Endodermal cell (in vitro differentiated cells): Measurements from ENCODE around the gene ATRNL1. TPM values are rescaled to one million over a fixed set of nuclear protein-coding genes. Genes with fewer than 3 reads are reported as not detected.

Experiments
- DNase-seq: peaks from one replicate; pipeline ENCODE4 v3.0.0-alpha.2; 2017
- H3K27ac ChIP-seq: 2 replicates; pipeline ENCODE4 v1.5.1; 2013; ENCODE audit warnings: mild to moderate bottlenecking, low read depth, low read length, moderate library complexity
- H3K27me3 ChIP-seq: 2 replicates; pipeline ENCODE4 v1.6.1; 2013; ENCODE audit warnings: mild to moderate bottlenecking, low read length, moderate library complexity; ENCODE audit not compliant: insufficient read depth, control insufficient read depth, poor library complexity, severe bottlenecking
- H3K36me3 ChIP-seq: 2 replicates; pipeline ENCODE4 v1.7.0; 2013; ENCODE audit warnings: mild to moderate bottlenecking, low read length, moderate library complexity; ENCODE audit not compliant: control insufficient read depth, insufficient read depth
- H3K4me1 ChIP-seq: one replicate; pipeline ENCODE4 v1.7.0; 2013; ENCODE audit warnings: low read length; ENCODE audit not compliant: control insufficient read depth, insufficient read depth
- H3K4me3 ChIP-seq: 2 replicates; pipeline ENCODE4 v1.5.1; 2013; ENCODE audit warnings: mild to moderate bottlenecking, low read length, moderate library complexity
- H3K9ac ChIP-seq: 2 replicates; pipeline ENCODE4 v1.6.1; 2013; ENCODE audit warnings: mild to moderate bottlenecking, low read length, moderate library complexity; ENCODE audit not compliant: poor library complexity, severe bottlenecking; ENCODE audit errors: extremely low read depth
- H3K9me3 ChIP-seq: 2 replicates; pipeline ENCODE4 v1.6.1; 2013; ENCODE audit warnings: mild to moderate bottlenecking, low read length, moderate library complexity; ENCODE audit not compliant: control insufficient read depth
- H3K27ac Mint-ChIP-seq: 2 replicates; pipeline ENCODE4 v1.8.0; 2020; ENCODE audit warnings: mixed read lengths
- H3K27me3 Mint-ChIP-seq: 2 replicates; pipeline ENCODE4 v1.8.0; 2021; ENCODE audit warnings: mild to moderate bottlenecking, mixed read lengths; ENCODE audit not compliant: insufficient read depth
- H3K36me3 Mint-ChIP-seq: 2 replicates; pipeline ENCODE4 v1.8.0; 2020; ENCODE audit warnings: low read depth, mixed read lengths
- H3K4me1 Mint-ChIP-seq: 2 replicates; pipeline ENCODE4 v1.8.0; 2020; ENCODE audit warnings: mixed read lengths
- H3K4me3 Mint-ChIP-seq: 2 replicates; pipeline ENCODE4 v1.8.0; 2020; ENCODE audit warnings: mild to moderate bottlenecking, moderate library complexity, mixed read lengths
- H3K9me3 Mint-ChIP-seq: 2 replicates; pipeline ENCODE4 v1.8.0; 2020; ENCODE audit warnings: mild to moderate bottlenecking, mixed read lengths
- WGBS, 2 experiments: methylation state at CpG; one replicate each; pipeline versions ENCODE4 v1.1.5 to v1.1.7; 2013; ENCODE audit warnings: missing lambda C conversion rate in 2 of 2, mixed read lengths in 1 of 2; ENCODE audit not compliant: insufficient coverage in 1 of 2, insufficient read length in 1 of 2; 5-methylcytosine and 5-hydroxymethylcytosine counted together
- total RNA-seq, 2 donors: library from RNA; stranded (reverse); fragmentation: NEBNext Ultra II Directional in 1 of 2; extraction: Animal tissue kit (Norgen Biotek cat#: 25700) in 1 of 2; gene quantifications; 2 replicates in 1 of 2; 3 replicates in 1 of 2; pipeline ENCODE4 v1.2.1, GENCODE V29; 2021
- TF ChIP-seq, protein P1 (sequence below): fragments of 200-600 bp; sonication (generic); conservative IDR thresholded peaks from 2 replicates; pipeline ENCODE4 v1.5.0; 2021; ENCODE audit warnings: antibody characterized with exemption, mild to moderate bottlenecking

The ATRNL1 gene
- total RNA-seq, 2 donors from 2014 or later = 8.0 to 9.0 TPM

- no peaks in the 10 kb centered on the region for H3K9me3 ChIP-seq
- H3K4me3 ChIP-seq = no peak overlapping the region
- peak overlapping the region; percentile 50 for H3K27ac ChIP-seq
- no peaks in the 10 kb centered on the region for H3K4me1 ChIP-seq
- H3K9ac ChIP-seq = no peak overlapping the region
- H3K27ac Mint-ChIP-seq = no peak overlapping the region
- no peaks in the 10 kb centered on the region for H3K36me3 Mint-ChIP-seq
- 70 to 76% methylated on average over 3 to 6 of the region's 6 CpGs for WGBS, 2 experiments
- no peaks in the 10 kb centered on the region for H3K36me3 ChIP-seq
- H3K27me3 ChIP-seq = no peaks in the 10 kb centered on the region
- H3K4me1 Mint-ChIP-seq = peaks cover 5% of the 10 kb centered on the region
- H3K4me3 Mint-ChIP-seq = no peak overlapping the region
- H3K9me3 Mint-ChIP-seq = no peaks in the 10 kb centered on the region
- DNase-seq = peak; percentile 58
- H3K27me3 Mint-ChIP-seq = peaks cover 24% of the 10 kb centered on the region
- TF ChIP-seq, protein P1, sequence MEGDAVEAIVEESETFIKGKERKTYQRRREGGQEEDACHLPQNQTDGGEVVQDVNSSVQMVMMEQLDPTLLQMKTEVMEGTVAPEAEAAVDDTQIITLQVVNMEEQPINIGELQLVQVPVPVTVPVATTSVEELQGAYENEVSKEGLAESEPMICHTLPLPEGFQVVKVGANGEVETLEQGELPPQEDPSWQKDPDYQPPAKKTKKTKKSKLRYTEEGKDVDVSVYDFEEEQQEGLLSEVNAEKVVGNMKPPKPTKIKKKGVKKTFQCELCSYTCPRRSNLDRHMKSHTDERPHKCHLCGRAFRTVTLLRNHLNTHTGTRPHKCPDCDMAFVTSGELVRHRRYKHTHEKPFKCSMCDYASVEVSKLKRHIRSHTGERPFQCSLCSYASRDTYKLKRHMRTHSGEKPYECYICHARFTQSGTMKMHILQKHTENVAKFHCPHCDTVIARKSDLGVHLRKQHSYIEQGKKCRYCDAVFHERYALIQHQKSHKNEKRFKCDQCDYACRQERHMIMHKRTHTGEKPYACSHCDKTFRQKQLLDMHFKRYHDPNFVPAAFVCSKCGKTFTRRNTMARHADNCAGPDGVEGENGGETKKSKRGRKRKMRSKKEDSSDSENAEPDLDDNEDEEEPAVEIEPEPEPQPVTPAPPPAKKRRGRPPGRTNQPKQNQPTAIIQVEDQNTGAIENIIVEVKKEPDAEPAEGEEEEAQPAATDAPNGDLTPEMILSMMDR = peak; percentile 48
These were observed 870.7 kb downstream of the ATRNL1 start for GRCh38 chr10:115963848-115964247.

DNA sequence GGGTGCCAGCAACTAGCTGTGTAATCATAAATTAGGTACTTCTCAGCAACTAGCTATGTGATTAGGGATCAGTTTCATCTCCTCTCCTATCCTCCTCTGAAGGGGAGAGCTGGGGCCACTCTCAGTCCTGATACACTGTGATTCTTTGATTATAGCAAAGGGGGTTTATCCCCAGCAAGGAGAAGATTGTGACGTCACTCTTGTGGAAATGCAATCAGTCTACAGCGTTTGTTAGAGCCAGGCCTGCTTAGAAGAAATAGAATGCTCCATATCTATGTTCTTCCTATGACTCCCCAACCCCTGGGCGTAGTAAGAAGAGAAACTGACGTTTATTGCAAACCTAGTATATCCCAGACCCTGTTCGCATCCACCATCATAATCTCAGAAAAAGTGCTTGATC lies 871.7 kb downstream of the ATRNL1 start:
- Mint-ChIP-seq H3K27me3 (peaks cover 33% of the 10 kb centered on the region), H3K27ac (no peak overlapping the region), H3K9me3 (no peaks in the 10 kb centered on the region), H3K4me1 (peaks cover 5% of the 10 kb centered on the region), H3K4me3 (no peak overlapping the region), H3K36me3 (no peaks in the 10 kb centered on the region)
- TF ChIP-seq, protein P1 = no peak
- Histone ChIP-seq H3K9me3 (no peaks in the 10 kb centered on the region), H3K27ac (no peak overlapping the region), H3K36me3 (no peaks in the 10 kb centered on the region), H3K4me3 (no peak overlapping the region), H3K9ac (no peak overlapping the region), H3K27me3 (no peaks in the 10 kb centered on the region), H3K4me1 (no peaks in the 10 kb centered on the region)
- 93 to 97% methylated on average over 5 of the region's 5 CpGs for WGBS, 2 experiments
- no peak for DNase-seq

- Mint-ChIP-seq H3K4me3 (no peak overlapping the region), H3K27ac (no peak overlapping the region), H3K9me3 (no peaks in the 10 kb centered on the region), H3K27me3 (peaks cover 36% of the 10 kb centered on the region), H3K4me1 (peaks cover 5% of the 10 kb centered on the region), H3K36me3 (no peaks in the 10 kb centered on the region)
- H3K27ac ChIP-seq = no peak overlapping the region
- no peak overlapping the region for H3K4me3 ChIP-seq
- H3K9me3 ChIP-seq = no peaks in the 10 kb centered on the region
- no peak for DNase-seq
- no peaks in the 10 kb centered on the region for H3K4me1 ChIP-seq
- 91% methylated on average over 4 to 7 of the region's 7 CpGs for WGBS, 2 experiments
- no peak overlapping the region for H3K9ac ChIP-seq
- no peaks in the 10 kb centered on the region for H3K36me3 ChIP-seq
- TF ChIP-seq, protein P1 = no peak
- H3K27me3 ChIP-seq = no peaks in the 10 kb centered on the region
These were observed 872.2 kb downstream of the ATRNL1 start for GRCh38 chr10:115965376-115965775.
